GM12878 (cell line): ENCODE measurements around the gene TNP2. TPM values are rescaled to one million over a fixed set of nuclear protein-coding genes. Genes with fewer than 3 reads are reported as not detected.

Experiments
- BCL11A ChIP-seq: IDR thresholded peaks from 2 replicates; pipeline ENCODE4 v1.6.1; 2011; ENCODE audit warnings: low read depth, low read length
- BMI1 ChIP-seq: fragments of 450-650 bp; IDR thresholded peaks from 2 replicates; pipeline ENCODE4 v1.6.1; 2016; ENCODE audit warnings: mild to moderate bottlenecking, moderate library complexity, borderline replicate concordance
- CHD2 ChIP-seq: IDR thresholded peaks from 2 replicates; pipeline ENCODE4 v1.6.1; 2011; ENCODE audit warnings: low read depth, low read length, improper control_type of control experiment, borderline replicate concordance
- CHD4 ChIP-seq: fragments of 200-600 bp; sonication (generic); IDR thresholded peaks from 2 replicates; pipeline ENCODE4 v1.6.1; 2016; ENCODE audit warnings: mild to moderate bottlenecking
- DPF2 ChIP-seq: fragments of 450-650 bp; IDR thresholded peaks from 2 replicates; pipeline ENCODE4 v1.6.1; 2017; ENCODE audit warnings: mild to moderate bottlenecking
- E4F1 ChIP-seq: fragments of 450-650 bp; IDR thresholded peaks from 2 replicates; pipeline ENCODE4 v1.6.1; 2018; ENCODE audit warnings: borderline replicate concordance, mild to moderate bottlenecking; ENCODE audit not compliant: partially characterized antibody
- IKZF1 ChIP-seq: fragments of 450-650 bp; conservative IDR thresholded peaks from 2 replicates; pipeline ENCODE4 v1.6.1; 2017; ENCODE audit warnings: antibody characterized with exemption, mild to moderate bottlenecking
- KDM1A ChIP-seq: fragments of 200-600 bp; sonication (generic); IDR thresholded peaks from 2 replicates; pipeline ENCODE4 v1.6.1; 2016; ENCODE audit warnings: borderline replicate concordance
- MTA3 ChIP-seq: IDR thresholded peaks from 2 replicates; pipeline ENCODE4 v1.6.1; 2012; ENCODE audit warnings: low read length, inconsistent platforms, borderline replicate concordance
- MXI1 ChIP-seq: fragments of 150-350 bp; IDR thresholded peaks from 2 replicates; pipeline ENCODE4 v1.6.1; 2011; ENCODE audit warnings: low read depth, mild to moderate bottlenecking, inconsistent platforms, low read length, improper control_type of control experiment
- NFIC ChIP-seq: IDR thresholded peaks from 2 replicates; pipeline ENCODE4 v1.6.1; 2012; ENCODE audit warnings: low read depth, mild to moderate bottlenecking, inconsistent platforms, low read length, moderate library complexity
- NFYA ChIP-seq: IDR thresholded peaks from 2 replicates; pipeline ENCODE4 v1.6.1; 2011; ENCODE audit warnings: low read depth, mild to moderate bottlenecking, low read length, improper control_type of control experiment, borderline replicate concordance
- PAX5 ChIP-seq: IDR thresholded peaks from 2 replicates; pipeline ENCODE4 v1.6.1; 2011; ENCODE audit warnings: low read depth, low read length, borderline replicate concordance
- PML ChIP-seq: IDR thresholded peaks from 2 replicates; pipeline ENCODE4 v1.6.1; 2012; ENCODE audit warnings: low read length, inconsistent platforms
- POU2F2 ChIP-seq: IDR thresholded peaks from 3 replicates; pipeline ENCODE4 v1.6.1; 2011; ENCODE audit warnings: low read depth, mild to moderate bottlenecking, low read length, borderline replicate concordance
- RUNX3 ChIP-seq: IDR thresholded peaks from 2 replicates; pipeline ENCODE4 v1.6.1; 2012; ENCODE audit warnings: low read length, inconsistent platforms
- SP1 ChIP-seq: IDR thresholded peaks from one replicate; pipeline ENCODE4 v1.6.1; 2011; ENCODE audit warnings: low read depth, low read length
- SPI1 ChIP-seq: IDR thresholded peaks from 2 replicates; pipeline ENCODE4 v1.6.1; 2011; ENCODE audit warnings: low read depth, mild to moderate bottlenecking, low read length, moderate library complexity, borderline replicate concordance; ENCODE audit not compliant: insufficient read depth
- SREBF2 ChIP-seq: IDR thresholded peaks from 2 replicates; pipeline ENCODE4 v1.6.1; 2012; ENCODE audit warnings: mild to moderate bottlenecking, low read length
- STAT1 ChIP-seq: fragments of 450-650 bp; conservative IDR thresholded peaks from 2 replicates; pipeline ENCODE4 v1.6.1; 2014; ENCODE audit warnings: antibody characterized with exemption, mild to moderate bottlenecking
- STAT3 ChIP-seq: IDR thresholded peaks from 2 replicates; pipeline ENCODE4 v1.6.1; 2011; ENCODE audit warnings: low read depth, low read length, improper control_type of control experiment
- TARDBP ChIP-seq: IDR thresholded peaks from 2 replicates; pipeline ENCODE4 v1.6.1; 2016; ENCODE audit warnings: borderline replicate concordance
- ZBTB11 ChIP-seq: fragments of 450-650 bp; formaldehyde crosslinking; IDR thresholded peaks from 2 replicates; pipeline ENCODE4 v1.5.0; 2022; ENCODE audit warnings: mild to moderate bottlenecking, missing genetic modification characterization
- ZNF384 ChIP-seq: IDR thresholded peaks from 2 replicates; pipeline ENCODE4 v1.6.1; 2012; ENCODE audit warnings: low read depth, mild to moderate bottlenecking, low read length, improper control_type of control experiment, borderline replicate concordance
- polyA plus RNA-seq, 11 experiments: library from polyadenylated mRNA; depleted of rRNA in 4 of 11; unstranded in 6 of 11; stranded (reverse) in 5 of 11; fragments of >200 nt; fragmentation: Nextera tagmentation in 4 of 11; fragmentation: Illumina TruSeq in 1 of 11; extraction: Ambion mirVana in 4 of 11; extraction: Trizol in 1 of 11; gene quantifications; 1 replicate in 1 of 11; 2 replicates in 10 of 11; pipeline versions ENCODE4 v1.2.1 to v1.2.3, GENCODE V29; 2011 to 2016; ENCODE audit warnings: inconsistent platforms in 2 of 11, missing spikeins in 2 of 11, low read depth in 1 of 11
- total RNA-seq, 4 experiments: library from RNA; depleted of rRNA in 3 of 4; stranded (reverse); fragments of >200 nt in 3 of 4; fragmentation: Illumina TruSeq in 1 of 4; extraction: Trizol in 1 of 4; gene quantifications; 2 replicates each; pipeline versions ENCODE4 v1.2.1 to v1.2.3, GENCODE V29; 2013 to 2021
- TF ChIP-seq, protein P1 (sequence below): IDR thresholded peaks from 2 replicates; pipeline ENCODE4 v1.6.1; 2011; ENCODE audit warnings: mild to moderate bottlenecking, low read depth, low read length, moderate library complexity; ENCODE audit not compliant: insufficient replicate concordance
- TF ChIP-seq, protein P2 (sequence below): IDR thresholded peaks from 2 replicates; pipeline ENCODE4 v1.6.1; 2012; ENCODE audit warnings: low read depth, low read length, improper control_type of control experiment

Gene TNP2
- total and polyA plus RNA-seq, 10 of the 15 experiments (the other 5 are each of a cell fraction or from before 2014, with no cell fraction given) = not detected

DNA sequence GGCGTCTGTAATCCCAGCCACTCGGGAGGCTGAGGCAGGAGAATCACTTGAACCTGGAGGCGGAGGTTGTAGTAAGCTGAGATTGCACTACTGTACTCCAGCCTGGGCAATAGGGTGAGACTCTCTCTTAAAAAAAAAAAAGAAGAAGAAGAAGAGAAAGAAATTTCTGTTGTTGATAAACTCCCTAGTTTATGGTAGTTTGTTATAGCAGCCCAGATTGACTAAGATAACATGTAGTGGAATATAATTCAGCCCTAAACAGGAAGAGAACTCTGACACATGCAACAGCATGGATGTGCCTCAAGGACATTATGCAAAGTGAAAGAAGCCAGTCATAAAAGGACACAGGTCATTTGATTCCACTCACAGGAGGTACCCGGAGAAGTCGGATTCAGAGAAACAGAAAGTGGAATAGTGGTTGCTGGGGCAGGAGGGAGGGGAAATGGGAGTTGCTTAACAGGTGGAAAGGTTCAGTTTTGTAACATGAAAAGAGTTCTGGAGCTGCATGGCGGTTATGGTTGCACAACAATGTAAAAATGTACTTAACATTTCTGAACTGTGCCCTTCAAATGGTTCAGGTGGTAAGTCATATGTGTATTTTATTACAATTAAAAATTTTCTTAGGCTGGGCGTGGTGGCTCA lies 38.0 kb upstream of the TNP2 start (continued):
- TF ChIP-seq CHD4 = no peak
- TF ChIP-seq, protein P1, sequence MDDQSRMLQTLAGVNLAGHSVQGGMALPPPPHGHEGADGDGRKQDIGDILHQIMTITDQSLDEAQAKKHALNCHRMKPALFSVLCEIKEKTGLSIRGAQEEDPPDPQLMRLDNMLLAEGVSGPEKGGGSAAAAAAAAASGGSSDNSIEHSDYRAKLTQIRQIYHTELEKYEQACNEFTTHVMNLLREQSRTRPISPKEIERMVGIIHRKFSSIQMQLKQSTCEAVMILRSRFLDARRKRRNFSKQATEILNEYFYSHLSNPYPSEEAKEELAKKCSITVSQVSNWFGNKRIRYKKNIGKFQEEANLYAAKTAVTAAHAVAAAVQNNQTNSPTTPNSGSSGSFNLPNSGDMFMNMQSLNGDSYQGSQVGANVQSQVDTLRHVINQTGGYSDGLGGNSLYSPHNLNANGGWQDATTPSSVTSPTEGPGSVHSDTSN = no peak
- no peak for TF ChIP-seq STAT3
- TF ChIP-seq MXI1 = no peak
- TF ChIP-seq IKZF1 = no peak
- no peak for TF ChIP-seq STAT1
- TF ChIP-seq NFIC = 0 out of 2 replicates have a peak, but pooled peaks have one; percentile 24
- TF ChIP-seq SREBF2 = no peak
- no peak for TF ChIP-seq CHD2
- no peak for TF ChIP-seq E4F1
- TF ChIP-seq KDM1A = no peak
- no peak for TF ChIP-seq BCL11A
- no peak for TF ChIP-seq PML
- TF ChIP-seq ZBTB11 (CRISPR knock-in tag) = no peak
- no peak for TF ChIP-seq ZNF384
- no peak for TF ChIP-seq SPI1
- TF ChIP-seq TARDBP = no peak
- TF ChIP-seq RUNX3 = peak; percentile 56
- no peak for TF ChIP-seq MTA3
- no peak for TF ChIP-seq NFYA
- no peak for TF ChIP-seq DPF2
- peak; percentile 14; the same call in 1 of the 3 replicates for TF ChIP-seq POU2F2
- TF ChIP-seq PAX5 = no peak
- TF ChIP-seq BMI1 = no peak
- TF ChIP-seq SP1 = no peak
- TF ChIP-seq, protein P2, sequence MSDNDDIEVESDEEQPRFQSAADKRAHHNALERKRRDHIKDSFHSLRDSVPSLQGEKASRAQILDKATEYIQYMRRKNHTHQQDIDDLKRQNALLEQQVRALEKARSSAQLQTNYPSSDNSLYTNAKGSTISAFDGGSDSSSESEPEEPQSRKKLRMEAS = no peak
